Stimulated activated CD8-positive, alpha-beta memory T cell treated with anti-CD3 and anti-CD28 coated beads, Interleukin-12 subunit alpha, Interleukin-12 subunit beta, amount 100 ng/mL, for 24 hours (primary cell): Measurements from ENCODE around the gene DNMBP.
A peak's percentile ranks its signal among the peaks of the same experiment; 100 is the strongest.
"Not testable (repeated sequence)": the region's sequence is repeated elsewhere in the genome, so short reads cannot be mapped to it uniquely, and the experiment has no call there.

Source experiments
- DNase-seq: peaks from one replicate; pipeline ENCODE4 v3.0.0-alpha.2; 2020; ENCODE audit errors: extremely low read depth

Gene DNMBP

DNA sequence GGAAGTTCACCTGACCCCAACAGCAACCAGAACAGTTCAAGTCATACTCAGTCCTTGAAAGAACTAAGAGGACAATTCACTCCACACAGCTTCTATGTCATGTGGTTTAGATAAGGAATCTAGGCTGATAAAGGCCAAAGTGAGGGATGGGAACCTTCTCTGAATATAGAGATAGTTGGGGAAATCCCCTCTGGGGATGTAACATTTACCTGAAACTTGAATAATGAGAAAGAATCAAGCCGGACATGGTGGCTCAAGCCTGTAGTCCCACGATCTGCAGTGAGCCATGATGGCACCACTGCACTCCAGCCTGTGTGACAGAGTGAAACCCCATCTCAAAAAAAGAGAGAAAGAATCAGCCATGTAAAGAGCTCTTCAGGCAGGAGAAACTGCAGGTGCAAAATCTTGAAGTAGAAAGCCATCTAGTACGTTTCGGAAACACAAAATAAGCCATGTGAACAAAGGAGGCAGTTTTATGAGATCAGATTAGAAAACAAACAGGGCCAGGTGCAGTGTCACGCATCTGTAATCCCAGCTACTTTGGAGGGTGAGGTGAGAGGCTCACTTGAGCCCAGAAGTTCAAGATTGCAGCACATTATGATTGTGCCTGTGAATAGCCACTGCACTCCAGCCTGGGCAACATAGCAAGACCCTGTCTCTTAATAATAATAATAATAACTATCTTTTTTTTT lies 4.5 kb upstream of the DNMBP start:
- DNase-seq = no peak

DNA sequence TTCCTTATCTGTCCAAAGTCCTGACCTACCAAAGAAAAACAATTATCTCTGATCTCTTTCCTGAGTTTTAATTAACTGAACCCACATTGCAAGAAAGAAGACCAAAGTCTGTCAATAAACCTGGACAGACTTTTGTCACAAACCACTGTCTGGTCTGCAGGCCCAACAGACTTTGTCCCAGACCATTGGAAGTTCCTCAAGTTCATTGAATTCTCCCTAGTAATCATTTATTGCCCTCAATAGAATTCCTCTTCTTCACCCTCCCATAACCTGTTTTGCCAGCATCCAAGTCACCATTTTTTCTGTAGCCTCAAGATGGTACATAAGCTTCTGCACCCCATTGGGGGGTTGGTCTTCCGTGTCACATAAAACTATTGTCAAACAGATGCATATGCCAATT lies 3.9 kb upstream of the DNMBP start:
- no peak for DNase-seq

DNA sequence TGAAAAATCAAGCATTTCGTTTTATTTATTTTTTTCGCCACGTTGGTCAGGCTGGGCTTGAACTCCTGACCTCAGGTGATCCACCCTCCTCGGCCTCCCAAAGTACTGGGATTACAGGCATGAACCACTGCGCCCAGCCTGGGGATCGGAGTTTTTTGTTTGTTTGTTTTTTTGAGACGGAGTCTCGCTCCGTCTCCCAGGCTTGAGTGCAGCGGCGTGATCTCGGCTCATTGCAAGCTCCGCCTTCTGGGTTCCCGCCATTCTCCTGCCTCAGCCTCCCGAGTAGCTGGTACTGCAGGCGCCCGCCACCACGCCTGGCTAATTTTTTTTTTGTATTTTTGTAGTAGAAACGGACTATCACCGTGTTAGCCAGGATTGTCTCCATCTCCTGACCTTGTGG lies 2.2 kb upstream of the DNMBP start:
- DNase-seq = not testable (repeated sequence)

DNA sequence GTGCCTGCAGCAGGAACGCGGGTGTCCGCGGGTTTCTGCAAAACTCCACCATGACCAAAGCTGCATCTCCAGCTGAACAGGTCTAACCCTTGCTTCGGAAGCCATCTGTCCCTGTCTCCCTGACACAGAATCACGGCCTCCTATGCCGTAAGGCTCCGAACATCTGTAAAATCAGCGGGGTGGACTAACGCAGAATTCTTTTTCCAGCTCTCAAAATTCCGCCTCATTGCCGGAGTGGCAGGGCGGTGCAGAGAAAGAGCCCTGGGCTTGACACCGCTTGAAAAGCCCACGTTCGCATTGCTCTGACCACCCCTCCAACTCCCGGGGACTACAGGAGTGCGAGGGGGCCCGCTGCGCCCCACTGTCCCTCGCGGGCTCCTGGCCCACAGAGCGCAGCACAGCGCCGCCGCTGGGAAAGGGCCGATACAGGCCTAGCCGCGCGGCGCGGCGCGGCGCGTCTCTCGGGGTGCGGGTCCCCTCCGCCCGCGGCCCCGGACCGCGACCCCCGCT lies 409 bp downstream of the DNMBP start:
- no peak for DNase-seq

- DNase-seq = no peak
These were observed 952 bp downstream of the DNMBP start for GRCh38 chr10:100008708-100009282.

GRCh38 chr10:100008142-100008522 lies 1.6 kb downstream of the DNMBP start:
- no peak for DNase-seq

- DNase-seq = no peak
These were observed 2.3 kb downstream of the DNMBP start for GRCh38 chr10:100007231-100008141.

DNA sequence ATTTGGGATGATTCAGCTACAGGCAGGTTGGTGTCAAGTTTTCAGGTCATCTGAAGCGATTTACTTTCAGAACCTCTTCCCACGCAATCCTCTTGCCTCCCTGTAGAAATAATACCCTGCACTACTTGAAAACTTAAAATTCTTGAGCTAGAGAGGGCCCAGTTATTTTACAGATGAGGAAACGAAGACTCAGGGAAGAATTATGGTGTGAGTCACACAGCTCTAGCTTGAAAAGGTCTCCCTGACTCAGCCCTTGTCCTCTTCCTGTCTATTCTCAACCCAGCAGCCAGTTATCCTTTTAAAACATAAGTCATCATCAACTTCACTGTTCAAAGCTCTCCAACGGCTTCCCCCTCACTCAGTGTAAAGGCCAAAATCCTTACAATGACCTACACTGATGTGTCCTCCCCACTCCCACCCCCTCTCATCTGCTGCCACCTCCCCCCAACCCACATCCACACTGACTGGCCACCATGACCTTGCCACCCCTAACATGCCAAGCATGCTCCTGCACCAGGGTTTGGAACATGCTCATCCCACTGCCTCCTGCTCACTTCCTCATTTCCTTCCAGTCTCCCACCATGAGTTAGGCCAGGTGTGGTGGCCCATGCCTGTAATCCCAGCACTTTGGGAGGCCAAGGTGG lies 3.4 kb downstream of the DNMBP start:
- DNase-seq = no peak

DNA sequence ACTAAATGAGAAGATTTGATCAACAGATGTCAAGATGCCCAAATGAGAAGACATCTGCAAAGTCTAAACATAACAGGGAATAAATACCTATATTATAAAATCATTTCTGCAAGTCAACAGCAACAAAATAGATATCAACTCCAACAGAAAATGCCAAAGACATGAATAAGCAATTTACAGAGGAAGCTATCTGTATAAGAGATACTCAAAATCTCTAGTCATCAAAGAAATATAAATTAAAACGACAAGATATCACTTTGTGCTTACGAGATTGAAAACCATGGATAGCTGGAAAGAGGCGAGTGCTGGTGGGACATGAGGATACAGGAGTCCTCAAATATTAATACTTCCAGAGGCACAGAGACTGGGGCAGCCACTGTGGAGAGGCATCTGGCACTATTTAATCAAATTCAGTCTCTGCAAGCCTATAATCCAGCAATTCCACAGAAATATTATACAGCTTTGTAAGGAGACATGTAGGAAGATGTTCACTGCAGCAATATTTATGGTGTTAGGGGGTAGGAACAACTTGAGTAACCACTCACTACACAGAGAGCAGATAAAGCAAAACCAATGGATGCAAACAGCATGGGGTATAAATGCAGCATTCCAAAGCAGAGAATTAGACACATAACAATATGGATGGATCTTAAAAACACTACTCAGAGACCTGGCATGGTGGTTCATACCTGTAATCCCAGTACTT lies 4.8 kb downstream of the DNMBP start:
- no peak for DNase-seq

- no peak for DNase-seq
These were observed 9.6 kb downstream of the DNMBP start for GRCh38 chr10:100000109-100000644.

DNA sequence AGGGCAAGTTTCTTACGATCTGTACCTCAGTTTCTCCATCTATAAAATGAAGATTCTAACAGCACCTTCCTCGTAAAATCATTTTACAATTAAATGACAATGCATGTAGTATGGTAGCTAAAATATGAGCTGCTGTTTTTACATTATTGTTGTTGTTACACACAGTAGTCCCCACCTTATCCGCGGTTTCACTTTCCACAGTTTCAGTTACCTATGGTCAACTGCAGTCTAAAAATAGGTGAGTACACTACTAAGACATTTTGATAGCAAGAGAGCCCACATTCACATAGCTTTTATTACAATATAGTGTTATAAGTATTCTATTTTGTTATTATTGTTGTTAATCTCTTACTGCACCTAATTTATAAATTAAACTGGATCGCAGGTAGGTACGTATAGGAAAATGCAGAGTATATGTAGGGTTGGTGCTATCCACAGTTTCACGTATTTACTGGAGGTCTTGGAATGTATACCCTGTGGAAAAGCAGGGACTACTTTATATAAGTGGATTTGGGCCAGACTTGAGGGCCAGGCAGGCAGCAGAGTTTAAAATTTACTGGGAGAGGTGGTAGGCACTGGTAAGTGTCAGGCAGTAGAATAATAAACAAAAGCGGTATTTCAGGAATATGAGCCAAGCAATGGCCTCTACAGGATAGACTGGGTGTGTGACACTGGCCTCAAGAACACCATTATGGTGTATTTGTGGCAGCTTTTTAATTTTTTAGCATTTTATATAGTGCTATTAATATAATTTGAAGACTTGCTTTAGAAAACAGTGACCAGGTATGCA lies 10.2 kb downstream of the DNMBP start:
- DNase-seq = no peak

DNA sequence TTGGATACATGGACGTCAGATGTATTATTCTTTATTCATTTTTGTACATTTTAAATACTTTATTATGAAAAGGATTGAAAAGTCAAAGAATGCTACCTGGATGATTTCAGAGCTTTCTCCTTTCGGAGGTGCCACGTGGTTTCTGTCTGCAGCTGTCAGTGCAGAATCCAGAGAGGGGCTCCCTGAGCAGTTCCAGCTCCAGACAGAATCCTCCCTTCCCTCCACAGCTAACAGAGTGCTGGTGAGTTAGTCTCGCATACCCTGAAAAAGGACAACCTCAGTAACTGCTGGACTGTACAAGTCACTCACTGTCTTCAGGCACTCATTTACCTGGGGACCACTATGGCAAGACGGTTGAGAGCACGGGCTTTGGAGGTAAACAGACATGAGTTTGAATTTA lies 10.9 kb downstream of the DNMBP start:
- DNase-seq = no peak

DNA sequence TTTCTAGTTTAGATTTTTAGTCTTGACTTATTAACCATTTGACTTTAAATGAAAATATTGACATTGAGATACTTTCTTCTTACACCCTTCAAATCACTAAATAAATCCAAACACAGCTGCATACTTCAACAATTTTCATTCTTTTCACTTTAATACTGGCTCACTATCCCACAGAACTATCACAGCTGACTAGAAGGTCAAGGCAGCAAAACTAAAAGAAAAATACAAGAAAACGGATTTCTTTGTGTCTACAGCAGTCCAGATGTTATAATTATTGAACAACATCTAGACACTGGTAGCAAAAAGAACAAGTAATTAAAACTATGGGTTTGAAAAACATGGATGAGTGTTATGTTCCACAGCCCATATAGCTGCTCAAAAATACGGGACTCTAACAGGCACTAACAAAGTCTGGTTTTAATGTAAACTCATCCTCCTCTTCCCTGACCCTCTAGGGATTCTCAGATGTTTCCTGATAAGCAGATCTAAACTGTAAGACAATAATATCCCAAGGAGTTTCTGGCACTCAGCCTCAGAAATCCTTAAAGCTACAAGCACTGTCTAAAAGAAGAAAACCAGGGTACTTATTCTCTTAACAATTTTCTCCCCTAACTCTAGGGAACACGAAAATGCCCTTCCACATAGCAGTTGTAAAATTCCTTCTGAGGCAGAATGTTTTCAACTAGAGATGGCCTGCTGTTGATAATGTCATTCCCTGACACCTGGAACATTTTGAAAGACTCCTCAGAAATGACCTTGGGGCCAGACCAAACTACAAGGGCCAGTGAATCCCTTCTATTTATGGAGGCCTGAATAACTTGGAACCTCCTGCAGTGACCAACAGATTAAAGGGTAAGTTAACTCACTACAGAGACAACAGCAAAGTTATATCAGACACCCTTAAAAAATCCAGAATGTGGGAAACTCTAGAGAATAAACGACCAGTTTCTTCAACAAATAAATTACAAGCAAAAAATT lies 12.8 kb downstream of the DNMBP start:
- no peak for DNase-seq

DNA sequence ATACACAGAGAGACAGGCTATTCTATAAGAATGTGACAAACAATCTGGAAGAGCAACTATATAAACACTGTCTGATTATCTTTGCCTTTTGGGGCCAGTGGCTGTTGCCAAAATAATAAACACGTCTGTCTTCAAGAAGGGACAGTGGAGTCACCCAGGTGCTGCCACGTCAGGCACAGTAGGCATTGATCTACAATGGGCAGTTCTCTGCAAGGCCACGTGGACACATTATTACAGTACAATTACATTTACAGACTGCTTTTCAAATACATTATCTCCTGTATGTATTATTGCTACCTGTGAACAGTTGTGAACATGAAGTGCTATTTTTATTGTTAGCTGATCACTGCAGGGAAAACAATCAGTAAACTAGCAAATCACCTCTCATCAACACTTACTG lies 14.0 kb downstream of the DNMBP start:
- DNase-seq = no peak

- no peak for DNase-seq
These were observed 14.5 kb downstream of the DNMBP start for GRCh38 chr10:99995269-99995668.

DNA sequence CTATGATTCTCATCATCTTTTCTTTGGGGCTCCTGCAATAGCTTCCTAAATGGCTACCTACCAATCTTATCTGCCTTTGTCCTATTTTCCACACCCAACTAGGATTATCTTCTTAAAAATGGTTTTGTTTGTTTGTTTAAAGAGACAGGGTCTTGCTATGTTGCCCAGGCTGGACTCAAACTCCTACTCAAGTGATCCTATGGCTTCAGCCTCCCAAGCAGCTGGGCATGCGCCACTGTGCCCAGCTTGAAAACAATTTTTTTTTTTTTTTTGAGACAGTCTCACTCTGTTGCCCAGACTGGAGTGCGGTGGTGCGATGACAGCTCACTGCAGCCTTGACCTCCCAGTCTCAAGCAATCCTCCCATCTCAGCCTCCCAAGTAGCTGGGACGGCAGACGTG lies 14.9 kb downstream of the DNMBP start:
- DNase-seq = no peak

DNA sequence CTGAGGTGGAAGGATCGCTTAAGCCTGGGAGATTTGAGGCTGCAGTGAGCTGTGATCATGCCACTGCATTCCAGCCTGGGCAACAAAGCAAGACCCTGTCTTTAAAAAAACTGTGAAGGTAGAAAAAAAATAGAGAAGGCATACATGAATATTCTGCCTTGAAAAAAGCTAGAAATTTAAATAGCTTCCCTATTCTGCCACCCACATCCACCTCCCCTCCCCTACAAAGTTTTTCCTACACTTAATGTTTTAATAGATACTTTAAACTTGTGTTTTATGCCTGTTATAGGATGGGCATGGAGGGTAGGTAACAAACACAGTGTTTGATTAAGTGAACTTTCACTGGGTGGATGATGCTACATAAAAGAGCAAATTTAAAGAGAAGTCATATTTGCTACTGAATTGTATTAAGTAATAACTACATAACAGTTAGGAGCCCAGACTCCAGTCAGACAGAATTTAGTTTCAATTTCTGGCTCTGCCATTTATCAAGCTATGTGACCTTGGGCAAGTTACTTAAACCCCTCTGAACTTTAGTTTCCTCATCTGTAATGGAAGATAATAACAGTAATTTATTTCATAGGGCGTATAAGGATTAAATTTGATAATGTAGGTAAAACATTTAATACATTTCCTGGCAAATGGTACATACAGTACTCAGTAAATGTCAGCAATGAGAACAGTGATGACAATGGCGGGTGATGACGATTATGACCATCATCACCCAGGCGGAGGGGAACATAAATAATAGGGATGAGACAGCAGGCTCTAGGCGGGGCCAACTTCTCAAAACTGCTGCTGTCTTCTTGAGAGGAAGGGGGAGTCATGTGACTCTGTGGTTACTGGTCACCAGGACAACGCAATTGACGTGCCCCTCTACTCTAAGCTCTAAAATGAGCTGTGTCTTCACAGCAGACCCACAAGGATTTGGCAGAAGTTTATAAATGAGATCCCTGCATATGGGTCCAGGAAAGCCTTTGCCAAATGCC lies 15.8 kb downstream of the DNMBP start:
- DNase-seq = peak; percentile 16

DNA sequence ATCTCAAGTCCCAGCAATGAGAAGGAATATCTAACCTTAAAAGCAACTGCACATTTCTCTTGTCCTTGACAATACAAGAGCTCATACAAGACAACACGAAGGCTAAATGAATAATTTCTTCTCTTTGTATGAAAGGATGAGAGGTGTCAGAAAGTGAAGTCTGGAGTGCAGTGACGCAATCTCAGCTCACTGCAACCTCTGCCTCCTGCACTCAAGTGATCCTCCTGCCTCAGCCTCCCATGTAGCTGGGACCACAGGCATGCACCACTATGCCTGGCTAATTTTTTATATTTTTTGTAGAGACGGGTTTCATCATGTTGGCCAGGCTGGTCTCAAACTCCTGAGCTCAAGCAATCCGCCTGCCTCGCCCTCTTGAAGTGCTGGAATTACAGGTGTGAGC lies 24.1 kb downstream of the DNMBP start:
- DNase-seq = not testable (repeated sequence)
